ENCODE measurements around the gene OR52A5. TPM values are rescaled to one million over a fixed set of nuclear protein-coding genes. Genes with fewer than 3 reads are reported as not detected.
A peak's percentile ranks its signal among the peaks of the same experiment; 100 is the strongest.

OR52A5 gene
- total RNA-seq, 1 experiment from 2014 or later: not detected

- in situ Hi-C loops (cut with HindIII; ENCODE audit: low sequenced_read_pairs): no loop called here
- DNase-seq (ENCODE audit: low spot score): peak; percentile 87
Measured at GRCh38 chr11:5123802-5124521, 14.2 kb downstream of the OR52A5 start.

- in situ Hi-C loops (cut with HindIII; ENCODE audit: low sequenced_read_pairs): no loop called here
- DNase-seq (ENCODE audit: low spot score): no peak
Measured at GRCh38 chr11:5118893-5119292, 19.3 kb downstream of the OR52A5 start.

GRCh38 chr11:5117588-5117987 lies 20.6 kb downstream of the OR52A5 start:
- DNase-seq (ENCODE audit: low spot score): no peak
- in situ Hi-C loops (cut with HindIII; ENCODE audit: low sequenced_read_pairs): no loop called here

- no peak for DNase-seq (ENCODE audit: low spot score)
- in situ Hi-C loops (cut with HindIII; ENCODE audit: low sequenced_read_pairs): no loop called here
Measured at GRCh38 chr11:5115339-5115738, 22.8 kb downstream of the OR52A5 start.

- in situ Hi-C loops (cut with HindIII; ENCODE audit: low sequenced_read_pairs): no loop called here
- no peak for DNase-seq (ENCODE audit: low spot score)
Measured at GRCh38 chr11:5107285-5107684, 30.9 kb downstream of the OR52A5 start.

- in situ Hi-C loops (cut with HindIII; ENCODE audit: low sequenced_read_pairs): no loop called here
Measured at GRCh38 chr11:5103066-5103465, 35.1 kb downstream of the OR52A5 start.

GRCh38 chr11:5102246-5102645 lies 35.9 kb downstream of the OR52A5 start:
- in situ Hi-C loops (cut with HindIII; ENCODE audit: low sequenced_read_pairs): no loop called here
- DNase-seq (ENCODE audit: low spot score): no peak

More at GRCh38 chr11:5103066-5103465, 35.1 kb downstream of the OR52A5 start:
- no peak for DNase-seq (ENCODE audit: low spot score)

- DNase-seq (ENCODE audit: low spot score): no peak
- in situ Hi-C loops (cut with HindIII; ENCODE audit: low sequenced_read_pairs): no loop called here
Measured at GRCh38 chr11:5096011-5096410, 42.1 kb downstream of the OR52A5 start.

GRCh38 chr11:5092821-5093585 lies 45.2 kb downstream of the OR52A5 start:
- in situ Hi-C loops (cut with HindIII; ENCODE audit: low sequenced_read_pairs): no loop called here
- no peak for DNase-seq (ENCODE audit: low spot score)

- no peak for DNase-seq (ENCODE audit: low spot score)
- in situ Hi-C loops (cut with HindIII; ENCODE audit: low sequenced_read_pairs): no loop called here
Measured at GRCh38 chr11:5090668-5091067, 47.5 kb downstream of the OR52A5 start.

GRCh38 chr11:5088556-5088955 lies 49.6 kb downstream of the OR52A5 start:
- peak; percentile 13 for DNase-seq (ENCODE audit: low spot score)
- in situ Hi-C loops (cut with HindIII; ENCODE audit: low sequenced_read_pairs): no loop called here

- no peak for DNase-seq (ENCODE audit: low spot score)
- in situ Hi-C loops (cut with HindIII; ENCODE audit: low sequenced_read_pairs): no loop called here
Measured at GRCh38 chr11:5083602-5084001, 54.6 kb downstream of the OR52A5 start.

GRCh38 chr11:5081405-5081804 lies 56.8 kb downstream of the OR52A5 start:
- in situ Hi-C loops (cut with HindIII; ENCODE audit: low sequenced_read_pairs): no loop called here
- DNase-seq (ENCODE audit: low spot score): no peak

Other genes starting within 250 kb of the OR52A5 start
- not detected in 2 replicates for gene OR51A7, start 234.6 kb downstream of the OR52A5 start, total RNA-seq (2014; rRNA removed; shearing (Covaris generic))
- not detected in 2 replicates for gene OR51G2, start 219.0 kb downstream of the OR52A5 start, total RNA-seq (2014; rRNA removed; shearing (Covaris generic))
- gene OR51G1, start 214.0 kb downstream of the OR52A5 start, total RNA-seq (2014; rRNA removed; shearing (Covaris generic)): not detected in 2 replicates
- gene OR51A4, start 190.8 kb downstream of the OR52A5 start, total RNA-seq (2014; rRNA removed; shearing (Covaris generic)): not detected in 2 replicates
- not detected in 2 replicates for gene OR51A2, start 182.6 kb downstream of the OR52A5 start, total RNA-seq (2014; rRNA removed; shearing (Covaris generic))
- gene OR51L1, start 143.5 kb downstream of the OR52A5 start, total RNA-seq (2014; rRNA removed; shearing (Covaris generic)): not detected in 2 replicates
- not detected in 2 replicates for gene OR52J3, start 91.8 kb downstream of the OR52A5 start, total RNA-seq (2014; rRNA removed; shearing (Covaris generic))
- gene OR52E2, start 78.7 kb downstream of the OR52A5 start, total RNA-seq (2014; rRNA removed; shearing (Covaris generic)): not detected in 2 replicates
- not detected in 2 replicates for gene OR52E1, start 68.8 kb downstream of the OR52A5 start, total RNA-seq (2014; rRNA removed; shearing (Covaris generic))
- not detected in 2 replicates for gene OR52A1, start 16.4 kb upstream of the OR52A5 start, total RNA-seq (2014; rRNA removed; shearing (Covaris generic))
- gene OR51V1, start 62.3 kb upstream of the OR52A5 start, total RNA-seq (2014; rRNA removed; shearing (Covaris generic)): not detected in 2 replicates
- gene HBB, start 88.7 kb upstream of the OR52A5 start, total RNA-seq (2014; rRNA removed; shearing (Covaris generic)): not detected in 2 replicates
- gene HBD, start 96.1 kb upstream of the OR52A5 start, total RNA-seq (2014; rRNA removed; shearing (Covaris generic)): not detected in 2 replicates
- not detected in 2 replicates for gene HBG1, start 111.5 kb upstream of the OR52A5 start, total RNA-seq (2014; rRNA removed; shearing (Covaris generic))
- not detected in 2 replicates for gene HBG2, start 116.4 kb upstream of the OR52A5 start, total RNA-seq (2014; rRNA removed; shearing (Covaris generic))
- not detected in 2 replicates for gene HBE1, start 131.6 kb upstream of the OR52A5 start, total RNA-seq (2014; rRNA removed; shearing (Covaris generic))
- gene OR51B4, start 163.6 kb upstream of the OR52A5 start, total RNA-seq (2014; rRNA removed; shearing (Covaris generic)): not detected in 2 replicates
- not detected in 2 replicates for gene OR51B2, start 185.9 kb upstream of the OR52A5 start, total RNA-seq (2014; rRNA removed; shearing (Covaris generic))
- not detected in 2 replicates for gene OR51B5, start 205.2 kb upstream of the OR52A5 start, total RNA-seq (2014; rRNA removed; shearing (Covaris generic))
- gene OR51B6, start 213.2 kb upstream of the OR52A5 start, total RNA-seq (2014; rRNA removed; shearing (Covaris generic)): not detected in 2 replicates
- gene OR51M1, start 245.5 kb upstream of the OR52A5 start, total RNA-seq (2014; rRNA removed; shearing (Covaris generic)): not detected in 2 replicates

Measured in G401 (cell line).